HepG2 (cell line): ENCODE measurements around the gene DGCR2. TPM values are rescaled to one million over a fixed set of nuclear protein-coding genes. Genes with fewer than 3 reads are reported as not detected.
A peak's percentile ranks its signal among the peaks of the same experiment; 100 is the strongest.

Experiments
- ATAC-seq: fragments of 200-7000 bp; cut with Tn5 transposase; 3 replicates; pipeline ENCODE4 v1.9.1; 2020; ENCODE audit warnings: mild to moderate bottlenecking, moderate library complexity
- BruUV-seq: library from RNA; stranded (reverse); fragments of 400-500 nt; replicated peaks from 2 replicates; lab custom pipeline; 2021; lab: Mats Ljungman, UMichigan
- CTCF ChIA-PET: fragments of 300-600 bp; formaldehyde crosslinking; extraction: SDS; loops from one replicate; lab custom pipeline; 2021; ENCODE audit warnings: low total read pairs, inconsistent platforms, low intra/inter-chr PET ratio; lab: Yijun Ruan, JAX
- POLR2A ChIA-PET: fragments of 350-600 bp; sonication (Branson Sonifier 250); formaldehyde crosslinking; loops from one replicate; lab custom pipeline; 2020; ENCODE audit warnings: antibody characterized with exemption, inconsistent platforms; lab: Yijun Ruan, JAX
- DNase-seq: peaks from one replicate; pipeline ENCODE4 v3.0.0-alpha.2; 2015; ENCODE audit warnings: low spot score
- FAIRE-seq: peaks from 3 replicates; lab custom pipeline; 2011; peaks lifted over from hg19 to GRCh38; lab: Jason Lieb, UNC
- H2AFZ ChIP-seq: one replicate; pipeline ENCODE4 v1.6.1; 2011; ENCODE audit warnings: low read length, inconsistent platforms
- H3K27ac ChIP-seq: fragments of 300-600 bp; 3 replicates; pipeline ENCODE4 v1.8.0; 2011; ENCODE audit warnings: mixed run types, mild to moderate bottlenecking, mixed read lengths, low read length, inconsistent platforms; ENCODE audit not compliant: insufficient read depth; ENCODE audit errors: extremely low read length
- H3K27me3 ChIP-seq, 2 experiments: fragments of 200-600 bp in 1 of 2; 2 replicates in 1 of 2; 3 replicates in 1 of 2; pipeline versions ENCODE4 v1.6.0 to v1.8.0; 2011; ENCODE audit warnings: low read length in 2 of 2, mild to moderate bottlenecking in 2 of 2, moderate library complexity in 2 of 2, inconsistent platforms in 1 of 2; ENCODE audit not compliant: insufficient read depth in 2 of 2, control insufficient read depth in 1 of 2
- H3K36me3 ChIP-seq, 2 experiments: fragments of 200-600 bp in 1 of 2; replicated peaks in 1 of 2; 2 replicates in 1 of 2; 3 replicates in 1 of 2; pipeline versions ENCODE4 v1.5.1 to v1.8.0; 2011; ENCODE audit warnings: low read length in 2 of 2, inconsistent platforms in 1 of 2; ENCODE audit not compliant: insufficient read depth in 2 of 2, control insufficient read depth in 1 of 2
- H3K4me1 ChIP-seq: 2 replicates; pipeline ENCODE4 v1.5.1; 2012; ENCODE audit warnings: low read length, inconsistent platforms; ENCODE audit not compliant: insufficient read depth
- H3K4me2 ChIP-seq: 2 replicates; pipeline ENCODE4 v1.6.0; 2011; ENCODE audit warnings: low read depth, low read length, inconsistent platforms
- H3K4me3 ChIP-seq, 3 experiments: fragments of 200-600 bp in 1 of 3; sonication (generic), shearing (Covaris generic) in 1 of 3; replicated peaks in 1 of 3; 2 replicates each; pipeline ENCODE4 v1.5.1; 2011 to 2016; ENCODE audit warnings: low read length in 3 of 3, inconsistent platforms in 2 of 3, low read depth in 2 of 3, mild to moderate bottlenecking in 2 of 3, control low read depth in 1 of 3, mixed read lengths in 1 of 3; ENCODE audit not compliant: insufficient read depth in 1 of 3
- H3K79me2 ChIP-seq: one replicate; pipeline ENCODE4 v1.6.1; 2011; ENCODE audit warnings: low read length, inconsistent platforms; ENCODE audit not compliant: insufficient read depth
- H3K9ac ChIP-seq: 2 replicates; pipeline ENCODE4 v1.6.0; 2011; ENCODE audit warnings: mild to moderate bottlenecking, low read depth, low read length, inconsistent platforms; ENCODE audit not compliant: insufficient read depth
- H3K9me3 ChIP-seq: 2 replicates; pipeline ENCODE4 v1.5.1; 2012; ENCODE audit warnings: mild to moderate bottlenecking, low read length
- H4K20me1 ChIP-seq: 2 replicates; pipeline ENCODE4 v1.6.0; 2011; ENCODE audit warnings: inconsistent platforms, mild to moderate bottlenecking, low read length, moderate library complexity; ENCODE audit not compliant: insufficient read depth
- EED ChIP-seq: sonication (generic); formaldehyde crosslinking; IDR thresholded peaks from 2 replicates; pipeline ENCODE4 v1.5.0; 2020; ENCODE audit warnings: mild to moderate bottlenecking, missing genetic modification reagents
- ETS1 ChIP-seq: sonication (generic); formaldehyde crosslinking; IDR thresholded peaks from 2 replicates; pipeline ENCODE4 v1.4.0; 2020; ENCODE audit warnings: missing genetic modification reagents
- LBX2 ChIP-seq: sonication (generic); formaldehyde crosslinking; IDR thresholded peaks from 2 replicates; pipeline ENCODE4 v1.5.0; 2020; ENCODE audit warnings: missing genetic modification reagents, mild to moderate bottlenecking, borderline replicate concordance
- MAFF ChIP-seq: IDR thresholded peaks from 2 replicates; pipeline ENCODE4 v1.6.1; 2011; ENCODE audit warnings: low read depth, low read length, improper control_type of control experiment
- MYC ChIP-seq: sonication (generic); formaldehyde crosslinking; IDR thresholded peaks from 2 replicates; pipeline ENCODE4 v1.9.0; 2021; ENCODE audit warnings: missing genetic modification reagents, borderline replicate concordance
- NFIB ChIP-seq: sonication (generic); formaldehyde crosslinking; IDR thresholded peaks from 2 replicates; pipeline ENCODE4 v1.9.0; 2021; ENCODE audit warnings: missing genetic modification reagents, mild to moderate bottlenecking, borderline replicate concordance
- PHF8 ChIP-seq: sonication (generic); formaldehyde crosslinking; IDR thresholded peaks from 2 replicates; pipeline ENCODE4 v1.5.0; 2020; ENCODE audit warnings: missing genetic modification reagents
- POLR2AphosphoS2 ChIP-seq: IDR thresholded peaks from 2 replicates; pipeline ENCODE4 v1.6.1; 2011; ENCODE audit warnings: low read depth, low read length, improper control_type of control experiment
- TSC22D2 ChIP-seq: sonication (generic); formaldehyde crosslinking; IDR thresholded peaks from 2 replicates; pipeline ENCODE4 v1.5.1; 2020; ENCODE audit warnings: missing genetic modification reagents, mild to moderate bottlenecking, borderline replicate concordance
- ZNF263 ChIP-seq: sonication (generic); formaldehyde crosslinking; IDR thresholded peaks from 2 replicates; pipeline ENCODE4 v1.4.0; 2020; ENCODE audit warnings: missing genetic modification reagents
- ZNF317 ChIP-seq: sonication (generic); formaldehyde crosslinking; IDR thresholded peaks from 2 replicates; pipeline ENCODE4 v1.5.0; 2020; ENCODE audit warnings: mild to moderate bottlenecking, missing genetic modification reagents
- ZNF333 ChIP-seq: sonication (generic); formaldehyde crosslinking; IDR thresholded peaks from 2 replicates; pipeline ENCODE4 v1.4.0; 2020; ENCODE audit warnings: mild to moderate bottlenecking, missing genetic modification reagents, borderline replicate concordance
- ZNF383 ChIP-seq: sonication (generic); formaldehyde crosslinking; IDR thresholded peaks from 2 replicates; pipeline ENCODE4 v1.4.0; 2020; ENCODE audit warnings: missing genetic modification reagents, mild to moderate bottlenecking, borderline replicate concordance
- ZNF543 ChIP-seq: sonication (generic); formaldehyde crosslinking; IDR thresholded peaks from 2 replicates; pipeline ENCODE4 v1.4.0; 2020; ENCODE audit warnings: mild to moderate bottlenecking, missing genetic modification reagents
- ZNF607 ChIP-seq: sonication (generic); formaldehyde crosslinking; IDR thresholded peaks from 2 replicates; pipeline ENCODE4 v1.5.1; 2020; ENCODE audit warnings: missing genetic modification reagents, mild to moderate bottlenecking, borderline replicate concordance
- ZNF616 ChIP-seq: sonication (generic); formaldehyde crosslinking; IDR thresholded peaks from 2 replicates; pipeline ENCODE4 v1.5.0; 2020; ENCODE audit warnings: low read depth, mild to moderate bottlenecking, missing genetic modification reagents
- ZNF670 ChIP-seq: sonication (generic); formaldehyde crosslinking; IDR thresholded peaks from 2 replicates; pipeline ENCODE4 v1.8.0; 2022; ENCODE audit warnings: mild to moderate bottlenecking, missing genetic modification reagents, borderline replicate concordance
- ZNF709 ChIP-seq: sonication (generic); formaldehyde crosslinking; IDR thresholded peaks from 2 replicates; pipeline ENCODE4 v1.5.0; 2020; ENCODE audit warnings: mild to moderate bottlenecking, missing genetic modification reagents
- WGBS: methylation state at CpG from one replicate; pipeline ENCODE4 v1.1.6; 2017; ENCODE audit warnings: low lambda C conversion rate; 5-methylcytosine and 5-hydroxymethylcytosine counted together
- in situ Hi-C: cut with HindIII; loops from 2 replicates; pipeline ENCODE4 v1.10.0; 2017; ENCODE audit warnings: low pct_unique_long_range_greater_than_20kb; ENCODE audit not compliant: extremely low pct_ligation_motif_present
- intact Hi-C: fragments of 100-400 bp; cut with micrococcal nuclease; formaldehyde crosslinking; loops from one replicate; pipeline ENCODE4 v1.10.0; 2022; ENCODE audit not compliant: unreplicated experiment
- polyA plus RNA-seq, 8 experiments: library from polyadenylated mRNA; depleted of rRNA in 3 of 8; stranded (reverse) in 7 of 8; unstranded in 1 of 8; fragments of >200 nt; fragmentation: Illumina TruSeq in 4 of 8; extraction: Trizol in 4 of 8; gene quantifications; 2 replicates each; pipeline versions ENCODE4 v1.2.1 to v1.2.3, GENCODE V29; 2011 to 2016; ENCODE audit warnings: low read depth in 4 of 8, missing spikeins in 1 of 8, mixed read lengths in 1 of 8; ENCODE audit not compliant: insufficient read depth in 1 of 8
- total RNA-seq, 5 experiments: library from RNA; depleted of rRNA; stranded (reverse); fragments of >200 nt; fragmentation: Illumina TruSeq; extraction: Trizol; gene quantifications; 2 replicates each; pipeline ENCODE4 v1.2.3, GENCODE V29; 2016; ENCODE audit warnings: low read depth in 1 of 5

Gene DGCR2
- total and polyA plus RNA-seq, 2 of the 13 experiments (the other 11 are each of a cell fraction or from before 2014, with no cell fraction given), result 23.1 to 35.3 TPM

DNA sequence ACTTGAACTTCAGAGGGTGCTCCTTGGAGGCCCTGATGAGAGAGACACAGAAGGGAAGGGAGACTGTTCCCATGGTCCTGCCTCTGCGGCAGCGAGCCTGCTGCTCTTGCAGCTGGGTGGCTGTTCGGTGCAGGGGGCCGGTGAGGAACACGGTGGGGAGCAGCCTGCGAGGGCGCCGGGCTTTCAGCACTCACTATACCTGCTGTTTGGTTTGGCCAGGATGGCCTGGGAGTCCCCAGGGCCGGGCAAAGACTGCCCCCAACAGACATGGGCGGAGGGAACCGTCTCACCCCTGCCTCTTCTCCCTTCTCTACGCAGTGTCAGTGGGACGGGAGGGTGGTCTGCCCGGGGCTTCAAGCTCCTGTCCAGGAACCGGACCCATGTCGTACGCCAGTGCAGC is 128.2 kb downstream of the DGCR2 start:
- Histone ChIP-seq H2AFZ (no peak overlapping the region), H3K36me3 (no peaks in the 10 kb centered on the region), H3K4me3 (peak overlapping the region in 1 of 3 experiments; percentile 60; a peak in 1 of 6 replicates), H3K27me3 (peaks cover 5 to 29% of the 10 kb centered on the region in 2 experiments; a peak in 4 of 5 replicates), H3K9ac (no peak overlapping the region), H3K4me1 (peaks cover 20% of the 10 kb centered on the region), H3K79me2 (no peaks in the 10 kb centered on the region), H3K9me3 (no peaks in the 10 kb centered on the region), H3K27ac (no peak overlapping the region), H4K20me1 (no peaks in the 10 kb centered on the region), H3K4me2 (peak overlapping the region; percentile 90)
- CTCF ChIA-PET, result no interaction called here
- TF ChIP-seq ZNF333 (CRISPR knock-in tag) (no peak), ZNF317 (CRISPR knock-in tag) (no peak), ZNF383 (CRISPR knock-in tag) (no peak), MYC (CRISPR knock-in tag) (no peak), ZNF709 (no peak), ZNF616 (no peak), LBX2 (no peak), PHF8 (CRISPR knock-in tag) (no peak), ZNF263 (no peak), ZNF543 (CRISPR knock-in tag) (no peak), NFIB (CRISPR knock-in tag) (no peak), ZNF607 (CRISPR knock-in tag) (no peak), ETS1 (CRISPR knock-in tag) (no peak), POLR2AphosphoS2 (no peak), MAFF (no peak), TSC22D2 (CRISPR knock-in tag) (no peak), EED (CRISPR knock-in tag) (no peak), ZNF670 (no peak)
- ATAC-seq, result no peak
- no peak for FAIRE-seq
- POLR2A ChIA-PET, result no interaction called here
- intact Hi-C loops, result no loop called here
- WGBS, result 80% methylated on average over 1 of the region's 17 CpGs
- no TSS peak for BruUV-seq
- in situ Hi-C loops, result no loop called here
- no peak for DNase-seq
